Bronchial epithelial cell (primary cell): ENCODE results near the gene C5. TPM values are rescaled to one million over a fixed set of nuclear protein-coding genes. Genes with fewer than 3 reads are reported as not detected.

Source experiments
- DNase-seq: peaks from one replicate; pipeline ENCODE4 v3.0.0-alpha.2; 2010; ENCODE audit warnings: low read depth
- FAIRE-seq: peaks from 2 replicates; lab custom pipeline; 2011; peaks lifted over from hg19 to GRCh38; lab: Jason Lieb, UNC
- H3K27me3 ChIP-seq: 2 replicates; pipeline ENCODE4 v1.5.1; 2011; ENCODE audit warnings: low read length; ENCODE audit not compliant: control insufficient read depth, insufficient read depth
- H3K36me3 ChIP-seq: 2 replicates; pipeline ENCODE4 v1.5.1; 2011; ENCODE audit warnings: low read length; ENCODE audit not compliant: control insufficient read depth, insufficient read depth
- H3K4me3 ChIP-seq: 2 replicates; pipeline ENCODE4 v1.5.1; 2011; ENCODE audit warnings: mild to moderate bottlenecking, low read depth, low read length, control low read depth
- total RNA-seq: library from RNA; depleted of rRNA; stranded (reverse); fragments of >200 nt; gene quantifications from 2 replicates; pipeline ENCODE4 v1.2.1, GENCODE V29; 2014
- TF ChIP-seq, protein P1 (sequence below): IDR thresholded peaks from 2 replicates; pipeline ENCODE4 v1.5.1; 2011; ENCODE audit warnings: mild to moderate bottlenecking, moderate library complexity, low read length, control low read depth, inconsistent platforms; ENCODE audit not compliant: insufficient read depth, severe bottlenecking

Gene C5
- total RNA-seq, 1 donor from 2014 or later, result 1.3 TPM

DNA sequence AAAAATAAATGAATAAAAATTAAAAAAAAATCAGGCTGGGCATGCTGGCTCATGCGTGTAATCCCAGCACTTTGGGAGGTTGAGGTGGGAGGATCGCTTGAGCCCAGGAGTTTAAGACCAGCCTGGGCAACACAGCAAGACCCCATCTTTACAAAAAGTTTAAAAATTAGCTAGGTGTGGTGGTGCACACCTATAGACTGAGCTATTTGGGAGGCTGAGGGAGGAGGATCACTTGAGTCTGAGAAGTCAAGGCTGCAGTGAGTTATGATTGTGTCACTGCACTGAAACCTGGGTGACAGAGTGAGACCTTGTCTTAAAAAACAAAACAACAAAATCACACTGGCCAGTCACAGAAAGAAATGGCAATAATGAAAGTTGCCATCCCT lies 21.3 kb upstream of the C5 start:
- no peaks in the 10 kb centered on the region for H3K36me3 ChIP-seq
- TF ChIP-seq, protein P1, sequence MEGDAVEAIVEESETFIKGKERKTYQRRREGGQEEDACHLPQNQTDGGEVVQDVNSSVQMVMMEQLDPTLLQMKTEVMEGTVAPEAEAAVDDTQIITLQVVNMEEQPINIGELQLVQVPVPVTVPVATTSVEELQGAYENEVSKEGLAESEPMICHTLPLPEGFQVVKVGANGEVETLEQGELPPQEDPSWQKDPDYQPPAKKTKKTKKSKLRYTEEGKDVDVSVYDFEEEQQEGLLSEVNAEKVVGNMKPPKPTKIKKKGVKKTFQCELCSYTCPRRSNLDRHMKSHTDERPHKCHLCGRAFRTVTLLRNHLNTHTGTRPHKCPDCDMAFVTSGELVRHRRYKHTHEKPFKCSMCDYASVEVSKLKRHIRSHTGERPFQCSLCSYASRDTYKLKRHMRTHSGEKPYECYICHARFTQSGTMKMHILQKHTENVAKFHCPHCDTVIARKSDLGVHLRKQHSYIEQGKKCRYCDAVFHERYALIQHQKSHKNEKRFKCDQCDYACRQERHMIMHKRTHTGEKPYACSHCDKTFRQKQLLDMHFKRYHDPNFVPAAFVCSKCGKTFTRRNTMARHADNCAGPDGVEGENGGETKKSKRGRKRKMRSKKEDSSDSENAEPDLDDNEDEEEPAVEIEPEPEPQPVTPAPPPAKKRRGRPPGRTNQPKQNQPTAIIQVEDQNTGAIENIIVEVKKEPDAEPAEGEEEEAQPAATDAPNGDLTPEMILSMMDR, result no peak
- H3K4me3 ChIP-seq, result peak overlapping the region; percentile 38
- FAIRE-seq (no peak), DNase-seq (no peak)
- no peaks in the 10 kb centered on the region for H3K27me3 ChIP-seq

DNA sequence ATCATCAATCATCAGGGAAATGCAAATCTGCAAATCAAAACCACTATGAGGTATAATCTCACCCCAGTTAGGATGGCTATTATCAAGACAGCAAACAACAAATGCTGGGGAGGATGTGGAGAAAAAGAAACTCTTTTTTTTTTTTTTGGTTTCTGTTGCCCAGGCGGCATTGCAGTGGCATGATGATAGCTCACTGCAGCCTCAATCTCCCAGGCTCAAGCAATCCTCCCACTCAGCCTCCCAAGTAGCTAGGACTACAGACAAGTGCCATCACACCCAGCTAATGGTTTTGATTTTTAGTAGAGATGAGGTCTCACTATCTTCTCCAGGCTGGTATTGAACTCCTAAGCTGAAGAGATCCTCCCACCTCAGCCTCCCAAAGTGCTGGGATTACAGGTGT lies 19.3 kb upstream of the C5 start:
- DNase-seq (no peak), FAIRE-seq (no peak)
- TF ChIP-seq, protein P1, result no peak
- H3K36me3 ChIP-seq, result no peaks in the 10 kb centered on the region
- H3K4me3 ChIP-seq, result no peak overlapping the region
- no peaks in the 10 kb centered on the region for H3K27me3 ChIP-seq

DNA sequence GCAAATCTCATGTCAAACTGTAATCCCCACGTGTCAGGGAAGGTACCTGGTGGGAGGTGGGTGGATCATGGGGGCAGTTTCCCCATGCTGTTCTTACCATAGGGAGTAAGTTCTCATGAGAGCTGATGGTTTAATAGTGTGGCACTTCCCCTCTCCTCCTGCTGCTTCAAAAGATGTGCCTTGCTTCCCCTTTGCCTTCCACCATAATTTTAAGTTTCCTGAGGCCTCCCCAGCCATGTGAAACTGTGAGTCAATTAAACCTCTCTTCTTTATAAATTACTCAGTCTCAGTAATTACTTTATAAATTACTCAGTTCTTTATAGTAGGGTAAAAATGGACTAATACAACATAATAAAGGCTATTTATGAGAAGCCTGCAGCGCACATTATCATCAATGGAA lies 17.6 kb upstream of the C5 start:
- Histone ChIP-seq H3K4me3 (no peak overlapping the region), H3K36me3 (no peaks in the 10 kb centered on the region), H3K27me3 (no peaks in the 10 kb centered on the region)
- TF ChIP-seq, protein P1, result no peak
- no peak for DNase-seq
- FAIRE-seq, result no peak

DNA sequence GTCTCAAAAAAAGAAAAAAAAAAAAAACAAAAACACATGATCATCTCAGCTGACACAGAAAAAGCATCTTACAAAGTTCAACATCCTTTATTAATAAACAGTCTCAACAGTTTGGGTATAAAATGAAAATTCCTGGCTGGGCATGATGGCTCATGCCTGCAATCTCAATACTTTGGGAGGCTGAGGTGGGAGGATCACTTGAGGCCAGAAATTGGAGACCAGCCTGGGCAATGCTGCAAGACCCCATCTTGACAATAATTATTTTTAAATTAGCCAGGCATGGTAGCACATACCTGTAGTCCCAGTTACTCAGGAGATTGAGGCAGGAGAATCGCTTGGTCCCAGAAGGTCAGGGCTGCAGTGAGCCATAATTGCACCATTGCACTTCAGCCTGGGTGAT lies 16.8 kb upstream of the C5 start:
- FAIRE-seq, result no peak
- TF ChIP-seq, protein P1, result no peak

DNA sequence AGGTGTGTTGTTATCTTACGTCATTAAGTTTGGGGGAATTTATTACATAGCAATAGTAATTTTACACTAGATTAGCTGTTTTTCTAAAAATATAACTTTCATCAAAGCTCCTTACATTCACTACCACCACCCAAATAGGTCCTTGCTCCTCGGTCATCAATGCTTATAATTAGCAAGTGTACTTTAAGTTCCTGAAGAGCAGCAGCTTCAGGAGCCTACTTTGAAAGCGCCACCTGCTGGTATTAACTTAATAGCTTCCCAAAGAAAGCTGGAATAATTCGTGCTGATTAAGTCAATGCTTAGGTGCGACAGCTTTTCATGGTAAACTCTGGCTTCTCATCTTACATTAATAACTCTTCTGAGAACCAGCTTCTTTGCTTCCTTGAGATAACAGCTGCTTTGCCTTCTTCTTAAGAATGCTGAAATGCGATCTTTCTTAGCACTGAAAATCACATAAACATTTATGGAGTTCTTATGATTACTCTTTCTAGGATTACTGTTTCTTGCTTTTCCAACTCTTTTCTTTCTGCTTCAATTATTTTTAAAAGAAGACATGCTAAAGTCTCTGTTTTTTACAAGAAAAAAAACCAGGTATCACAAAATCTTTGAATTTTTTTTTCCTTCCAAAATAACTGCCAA lies 10.0 kb upstream of the C5 start:
- Histone ChIP-seq H3K36me3 (no peaks in the 10 kb centered on the region), H3K4me3 (no peak overlapping the region), H3K27me3 (no peaks in the 10 kb centered on the region)
- DNase-seq, result peak; percentile 69
- peak; percentile 7 for FAIRE-seq
- TF ChIP-seq, protein P1, result peak; percentile 61

More for the DNA sequence above, 16.8 kb upstream of the C5 start:
- Histone ChIP-seq H3K4me3 (no peak overlapping the region), H3K36me3 (no peaks in the 10 kb centered on the region), H3K27me3 (no peaks in the 10 kb centered on the region)
- DNase-seq, result no peak

DNA sequence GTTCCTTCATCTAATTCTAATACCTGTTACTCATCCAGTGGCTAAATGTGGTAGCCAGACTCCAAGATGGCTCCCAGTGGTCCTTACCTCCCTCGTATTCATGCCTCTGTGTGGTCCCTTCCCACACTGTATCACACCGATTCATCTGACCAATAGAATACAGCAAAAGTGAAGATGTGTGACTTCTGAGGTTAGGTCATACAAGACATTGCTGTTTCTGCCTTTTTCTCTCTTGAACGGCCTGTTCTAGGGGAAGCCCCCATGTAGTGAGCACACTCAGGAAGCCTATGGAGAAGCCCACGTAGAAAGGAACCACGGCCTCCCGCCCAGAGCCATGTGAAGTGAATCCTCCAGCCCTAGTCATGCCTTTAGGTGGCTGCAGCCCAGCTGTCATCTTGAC lies 9.4 kb upstream of the C5 start:
- TF ChIP-seq, protein P1, result no peak
- FAIRE-seq (no peak), DNase-seq (no peak)
- Histone ChIP-seq H3K27me3 (no peaks in the 10 kb centered on the region), H3K36me3 (no peaks in the 10 kb centered on the region), H3K4me3 (no peak overlapping the region)
